Activated CD4-positive, alpha-beta T cell treated with anti-CD3 and anti-CD28 coated beads for 4 hours (primary cell): ENCODE measurements around the gene EHMT1.

Experiments
- DNase-seq, 2 donors: peaks; one replicate each; pipeline ENCODE4 v3.0.0-alpha.2; 2020

The EHMT1 gene

DNA sequence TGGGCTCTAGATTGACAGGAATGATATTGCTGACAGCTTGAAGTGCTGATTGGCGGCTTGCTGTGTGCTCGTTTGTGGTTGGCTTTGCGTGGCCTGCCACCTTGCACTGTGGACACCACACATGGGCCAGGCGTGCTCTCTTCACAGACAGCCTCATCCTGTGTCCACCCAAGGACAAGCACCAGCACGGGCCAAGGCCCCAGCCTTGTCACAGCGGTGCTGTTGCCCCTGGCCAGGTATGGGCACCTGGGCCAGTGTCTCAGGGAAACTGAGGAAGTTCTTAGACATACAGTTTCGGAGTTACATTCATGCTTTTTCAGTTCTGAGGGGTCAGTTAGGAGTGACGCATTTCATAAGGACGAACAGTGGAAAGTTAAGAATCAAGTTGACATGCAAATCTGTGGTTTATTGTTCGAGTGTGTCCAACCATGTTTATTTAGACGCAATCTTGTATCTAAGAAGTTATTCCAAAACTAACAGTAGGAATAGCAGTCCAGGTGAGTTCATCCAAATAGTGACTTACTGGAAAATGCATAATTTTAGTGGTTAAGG is 125.9 kb downstream of the EHMT1 start:
- DNase-seq, result no peak

GRCh38 chr9:137745541-137745991 is 126.8 kb downstream of the EHMT1 start:
- peak; percentile 11 to 22 for DNase-seq

DNA sequence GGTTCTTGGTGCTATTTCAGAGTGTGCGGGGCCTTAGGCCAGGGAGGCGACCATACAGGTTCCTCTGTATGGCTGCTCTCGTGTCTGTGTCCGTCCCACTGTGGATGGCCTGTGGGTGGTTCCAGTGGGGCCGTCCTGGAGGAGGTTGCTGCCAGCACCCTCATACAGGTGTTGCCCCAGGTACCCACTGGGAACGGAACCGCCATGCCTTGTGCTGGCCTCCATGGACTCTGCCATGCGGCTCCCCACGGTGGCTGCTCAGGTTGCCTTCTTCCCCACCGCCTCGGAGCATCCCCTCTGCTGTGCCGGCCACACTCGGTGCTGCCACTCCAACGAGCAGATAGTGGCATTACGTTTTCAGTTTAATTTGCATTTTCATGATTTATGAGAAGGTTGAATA is 129.5 kb downstream of the EHMT1 start:
- no peak for DNase-seq

DNA sequence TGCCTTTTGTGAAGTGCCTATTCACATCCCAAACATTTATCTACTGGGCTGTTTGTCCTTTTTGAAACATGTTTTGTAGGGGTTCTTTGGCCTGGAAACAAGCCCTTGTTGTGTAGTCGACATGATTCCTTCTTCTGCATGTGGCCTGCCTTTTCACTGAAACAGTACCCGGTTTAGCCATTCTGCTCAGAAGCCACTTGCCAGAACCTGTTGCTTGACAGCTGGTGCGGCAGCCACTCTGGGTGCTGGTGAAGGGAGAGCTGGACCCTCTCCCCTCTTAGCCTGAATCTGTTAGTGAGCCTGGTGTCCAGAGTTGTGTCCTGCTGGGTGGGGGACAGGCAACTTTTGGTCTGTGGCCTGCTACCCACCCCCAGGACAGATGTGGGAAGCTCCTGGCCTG is 129.9 kb downstream of the EHMT1 start:
- no peak for DNase-seq

DNA sequence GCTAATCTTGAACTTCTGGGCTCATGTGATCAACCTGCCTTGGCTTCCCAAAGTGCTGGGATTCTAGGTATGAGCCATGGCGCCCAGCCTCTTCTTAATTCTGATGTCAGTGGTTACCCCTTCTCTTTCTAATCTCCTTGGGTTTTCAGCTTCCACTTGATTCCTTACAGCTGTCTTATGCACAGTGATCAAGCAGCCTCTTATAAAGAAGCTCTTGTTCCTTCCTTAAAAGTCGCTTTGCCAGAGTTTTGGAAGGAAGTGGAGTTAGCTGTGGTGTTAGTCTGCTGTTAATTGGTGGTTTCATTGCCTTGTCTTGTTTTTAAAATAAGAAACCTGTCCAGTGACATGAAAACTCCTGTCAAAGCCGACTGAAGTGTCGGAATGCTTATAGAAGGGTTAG is 130.7 kb downstream of the EHMT1 start:
- DNase-seq, result no peak

DNA sequence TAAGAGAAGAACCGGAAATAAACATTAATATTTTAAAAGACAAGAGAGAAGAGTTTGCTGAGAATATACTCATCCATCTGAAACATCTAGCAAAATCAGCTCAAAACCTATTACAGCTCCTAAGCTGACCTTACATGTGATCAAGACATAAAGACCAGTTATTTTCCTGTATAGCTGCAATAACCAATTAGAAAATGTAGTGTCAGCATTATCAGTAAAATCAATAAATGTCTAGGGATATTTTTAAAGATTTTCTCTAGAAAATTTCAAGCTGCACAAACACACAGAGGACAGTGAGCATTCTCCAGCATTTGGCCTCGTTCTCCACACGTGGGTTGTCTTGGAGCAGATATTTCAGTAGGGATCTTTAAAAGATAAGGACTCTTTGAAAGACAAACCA is 131.2 kb downstream of the EHMT1 start:
- no peak for DNase-seq

- no peak for DNase-seq
These were observed 131.8 kb downstream of the EHMT1 start for GRCh38 chr9:137750566-137750965.

DNA sequence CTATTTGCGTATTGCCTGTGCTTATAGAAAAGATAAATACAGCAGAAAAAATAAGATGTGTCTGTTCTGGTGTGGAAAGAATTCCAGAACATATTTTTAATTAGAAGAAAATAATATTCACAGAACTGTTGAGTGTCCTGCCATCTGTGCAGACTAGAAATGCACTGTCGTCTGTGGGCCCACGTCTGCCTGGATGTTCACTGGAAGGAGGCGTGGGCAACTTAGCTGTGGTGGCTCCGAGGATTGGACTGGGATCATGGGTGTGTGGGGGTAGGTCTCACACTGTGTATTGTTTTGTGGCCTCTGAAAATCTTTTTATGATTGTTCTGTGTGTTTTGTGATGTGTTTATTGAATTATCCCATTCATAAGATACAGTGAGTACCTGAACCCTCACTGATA is 132.8 kb downstream of the EHMT1 start:
- DNase-seq, result no peak

- no peak for DNase-seq
These were observed 133.6 kb downstream of the EHMT1 start for GRCh38 chr9:137752426-137752825.

DNA sequence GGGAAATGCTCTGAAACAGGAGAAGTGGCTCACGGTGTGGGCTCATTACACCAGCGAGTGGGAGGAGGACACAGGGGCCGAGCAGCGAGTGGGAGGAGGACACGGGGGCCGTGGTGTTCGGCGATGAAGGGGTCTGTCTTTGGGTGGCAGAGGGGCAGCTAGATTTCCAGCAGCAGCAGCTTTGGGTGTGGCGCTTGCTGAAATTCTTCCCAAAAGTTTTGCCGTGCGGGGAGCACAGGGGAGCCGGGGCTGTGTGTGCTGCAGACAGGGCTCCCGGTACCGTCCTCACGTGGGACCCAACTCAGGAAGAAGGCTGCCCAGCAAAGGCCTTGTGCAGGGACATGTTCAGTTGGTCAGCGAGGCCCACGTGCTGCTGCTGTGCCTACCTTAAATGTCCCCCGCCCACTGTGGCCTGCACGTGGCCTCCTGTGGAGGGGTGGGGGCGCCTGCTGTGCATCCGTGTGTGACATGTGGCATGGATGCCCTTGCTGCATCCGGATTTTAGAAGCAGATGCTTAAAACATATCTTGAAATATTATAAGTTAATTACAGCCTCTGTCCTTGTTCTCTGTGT is 134.5 kb downstream of the EHMT1 start:
- DNase-seq, result no peak

DNA sequence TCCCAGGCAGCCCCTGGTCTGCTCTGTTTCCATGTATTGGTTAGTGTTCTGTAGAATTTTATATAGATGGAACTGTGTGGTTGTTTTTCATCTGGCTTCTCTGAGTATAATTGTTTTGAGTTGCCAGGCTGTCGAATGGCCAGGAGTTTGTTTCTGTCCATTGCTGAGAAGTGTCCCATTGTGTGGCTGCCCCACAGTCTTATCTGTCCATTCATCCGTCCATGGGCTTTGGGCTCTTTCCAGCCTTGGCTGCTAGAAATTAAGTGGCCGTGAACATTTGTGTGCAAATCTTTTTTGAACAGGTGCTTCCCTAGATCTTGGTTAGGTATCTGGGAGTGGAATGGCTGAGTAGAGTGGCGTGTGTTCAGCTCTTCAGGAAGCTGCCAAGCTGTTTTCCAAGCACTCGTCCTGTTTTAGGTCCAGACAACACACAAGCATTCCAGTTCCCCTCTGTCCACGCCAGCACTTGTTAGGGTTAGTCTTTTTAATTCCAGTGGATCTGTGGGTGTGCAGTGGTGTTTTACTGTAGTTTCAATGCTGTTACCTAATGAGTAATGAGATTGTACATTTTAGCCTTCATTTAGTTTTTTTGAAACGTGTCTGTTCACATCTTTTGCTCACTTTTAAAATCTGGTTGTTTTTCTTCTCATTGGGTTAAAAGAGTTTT is 136.6 kb downstream of the EHMT1 start:
- no peak for DNase-seq

DNA sequence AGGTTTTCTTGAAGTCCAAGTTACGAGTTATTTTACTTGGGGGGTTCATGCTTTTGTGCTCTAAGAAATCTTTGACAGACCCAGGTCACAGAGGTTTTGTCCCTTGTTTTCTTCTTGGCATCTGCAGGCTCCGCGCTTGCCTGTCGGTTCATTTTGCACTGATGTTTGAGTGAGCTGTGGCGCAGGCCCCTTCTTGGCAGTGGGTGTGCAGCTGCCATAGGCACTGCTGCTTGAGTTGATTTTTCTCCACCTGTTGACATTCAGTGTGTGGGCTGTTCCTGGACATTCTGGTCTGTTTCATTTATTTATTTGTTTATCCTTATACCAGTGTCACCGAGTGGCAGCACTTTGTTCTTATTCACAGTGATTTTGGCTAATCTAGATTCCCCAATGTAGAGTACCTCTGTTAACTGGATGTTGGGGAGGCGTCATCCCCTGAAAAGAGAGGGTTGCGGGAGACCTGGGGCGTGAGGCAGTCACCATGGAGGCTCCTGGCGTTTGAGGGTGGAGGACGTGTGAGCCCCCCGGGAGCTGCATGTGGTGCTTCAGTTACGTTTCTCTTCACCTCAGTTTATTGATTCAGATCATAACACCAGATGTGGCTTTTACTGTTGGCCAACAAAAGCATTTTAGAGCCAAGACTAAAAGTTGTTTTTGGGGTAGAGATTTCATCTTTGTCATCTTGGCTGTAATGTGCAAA is 137.4 kb downstream of the EHMT1 start:
- no peak for DNase-seq

DNA sequence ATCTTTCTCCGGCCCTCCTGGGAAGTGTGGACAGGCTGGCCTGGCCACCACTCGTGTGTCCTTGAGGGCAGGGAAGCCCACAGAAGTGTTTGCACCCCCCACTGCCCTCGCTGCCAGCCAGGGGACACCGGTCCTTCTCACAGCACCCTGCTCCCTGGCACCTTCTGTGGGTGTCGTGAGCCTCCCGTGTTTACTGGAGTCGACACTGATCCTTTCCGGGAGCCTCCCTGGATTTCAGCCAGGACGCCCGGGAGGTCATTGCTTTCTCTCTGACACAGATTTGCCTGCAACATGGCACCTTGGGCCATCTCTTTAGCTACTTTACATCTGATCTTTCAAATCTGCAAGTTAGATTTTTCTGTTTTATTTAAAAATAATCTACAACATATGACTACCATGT is 138.3 kb downstream of the EHMT1 start:
- DNase-seq, result no peak

DNA sequence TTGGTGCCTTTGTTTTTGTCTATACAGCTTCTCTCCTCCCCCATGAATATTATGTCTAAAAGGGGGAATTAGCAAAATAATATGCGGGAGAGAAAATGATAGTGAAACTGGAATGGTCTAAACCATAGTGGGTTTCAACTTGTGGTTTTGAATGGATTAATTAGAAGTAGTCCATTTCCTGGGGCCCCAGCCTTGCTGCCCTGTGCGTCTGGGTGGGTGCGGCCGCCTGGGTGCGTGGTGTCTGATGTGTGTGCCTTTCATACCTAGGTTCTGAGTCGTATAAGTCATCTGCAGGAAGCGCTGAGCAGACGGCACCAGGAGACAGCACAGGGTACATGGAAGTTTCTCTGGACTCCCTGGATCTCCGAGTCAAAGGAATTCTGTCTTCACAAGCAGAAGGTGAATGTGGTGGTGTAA is 138.8 kb downstream of the EHMT1 start:
- DNase-seq, result peak in 1 of 2 donors; percentile 44

GRCh38 chr9:137758067-137758466 is 139.3 kb downstream of the EHMT1 start:
- DNase-seq, result no peak

GRCh38 chr9:137759117-137759516 is 140.3 kb downstream of the EHMT1 start:
- DNase-seq, result no peak

- no peak for DNase-seq
These were observed 141.0 kb downstream of the EHMT1 start for GRCh38 chr9:137759649-137760321.

GRCh38 chr9:137760426-137760825 is 141.6 kb downstream of the EHMT1 start:
- DNase-seq, result no peak

- peak in 1 of 2 donors; percentile 27 for DNase-seq
These were observed 142.2 kb downstream of the EHMT1 start for GRCh38 chr9:137761032-137761431.

GRCh38 chr9:137761793-137762192 is 143.0 kb downstream of the EHMT1 start:
- DNase-seq, result no peak

GRCh38 chr9:137762414-137763061 is 143.7 kb downstream of the EHMT1 start:
- DNase-seq, result no peak

GRCh38 chr9:137763271-137763955 is 144.6 kb downstream of the EHMT1 start:
- DNase-seq, result no peak
